DND-41 (cell line): ENCODE measurements around the gene GTSF1L.
"Not testable (repeated sequence)": the region's sequence is repeated elsewhere in the genome, so short reads cannot be mapped to it uniquely, and the experiment has no call there.

ENCODE experiments used
- ATAC-seq: fragments of 200-7000 bp; cut with Tn5 transposase; 3 replicates; pipeline ENCODE4 v1.9.1; 2021; ENCODE audit warnings: low read depth; ENCODE audit not compliant: insufficient read depth
- DNase-seq: peaks from one replicate; pipeline ENCODE4 v3.0.0-alpha.2; 2020
- H2AFZ ChIP-seq: 2 replicates; pipeline ENCODE4 v1.6.0; 2012; ENCODE audit warnings: low read depth, low read length
- H3K27ac ChIP-seq: 2 replicates; pipeline ENCODE4 v1.5.1; 2012; ENCODE audit warnings: low read length, inconsistent platforms
- H3K27me3 ChIP-seq: fragments of 200-600 bp; sonication (generic); 2 replicates; pipeline ENCODE4 v1.6.0; 2012; ENCODE audit warnings: low read length, mild to moderate bottlenecking, inconsistent platforms; ENCODE audit not compliant: insufficient read depth, poor library complexity
- H3K36me3 ChIP-seq: 2 replicates; pipeline ENCODE4 v1.5.1; 2012; ENCODE audit warnings: low read length, inconsistent platforms; ENCODE audit not compliant: insufficient read depth
- H3K4me1 ChIP-seq: 2 replicates; pipeline ENCODE4 v1.5.1; 2012; ENCODE audit warnings: mild to moderate bottlenecking, low read length; ENCODE audit not compliant: insufficient read depth
- H3K4me2 ChIP-seq: 2 replicates; pipeline ENCODE4 v1.6.0; 2012; ENCODE audit warnings: mild to moderate bottlenecking, moderate library complexity, low read length, inconsistent platforms; ENCODE audit not compliant: insufficient read depth
- H3K4me3 ChIP-seq, 2 experiments: fragments of 200-600 bp in 1 of 2; shearing (Covaris generic) in 1 of 2; 2 replicates each; pipeline ENCODE4 v1.5.1; 2012 to 2016; ENCODE audit warnings: inconsistent platforms in 2 of 2, low read length in 2 of 2, mild to moderate bottlenecking in 2 of 2, low read depth in 1 of 2, moderate library complexity in 1 of 2
- H3K79me2 ChIP-seq: 2 replicates; pipeline ENCODE4 v1.6.0; 2012; ENCODE audit warnings: low read length, inconsistent platforms; ENCODE audit not compliant: insufficient read depth
- H3K9ac ChIP-seq: 2 replicates; pipeline ENCODE4 v1.6.0; 2012; ENCODE audit warnings: low read depth, mild to moderate bottlenecking, inconsistent platforms, low read length, moderate library complexity
- H3K9me3 ChIP-seq: 2 replicates; pipeline ENCODE4 v1.5.1; 2012; ENCODE audit warnings: low read length, moderate library complexity, mild to moderate bottlenecking, inconsistent platforms; ENCODE audit not compliant: insufficient read depth, severe bottlenecking
- H4K20me1 ChIP-seq: 2 replicates; pipeline ENCODE4 v1.6.0; 2012; ENCODE audit warnings: low read length; ENCODE audit not compliant: insufficient read depth
- CTCF ChIP-seq: IDR thresholded peaks from 2 replicates; pipeline ENCODE4 v1.5.1; 2012; ENCODE audit warnings: borderline replicate concordance, low read length, moderate library complexity, mild to moderate bottlenecking; ENCODE audit not compliant: poor library complexity, severe bottlenecking; ENCODE audit errors: extremely low read depth
- EZH2 ChIP-seq: IDR thresholded peaks from 3 replicates; pipeline ENCODE4 v1.6.1; 2012; ENCODE audit warnings: borderline replicate concordance, low read depth, mild to moderate bottlenecking, moderate library complexity, low read length, inconsistent platforms; ENCODE audit not compliant: severe bottlenecking

GTSF1L gene

DNA sequence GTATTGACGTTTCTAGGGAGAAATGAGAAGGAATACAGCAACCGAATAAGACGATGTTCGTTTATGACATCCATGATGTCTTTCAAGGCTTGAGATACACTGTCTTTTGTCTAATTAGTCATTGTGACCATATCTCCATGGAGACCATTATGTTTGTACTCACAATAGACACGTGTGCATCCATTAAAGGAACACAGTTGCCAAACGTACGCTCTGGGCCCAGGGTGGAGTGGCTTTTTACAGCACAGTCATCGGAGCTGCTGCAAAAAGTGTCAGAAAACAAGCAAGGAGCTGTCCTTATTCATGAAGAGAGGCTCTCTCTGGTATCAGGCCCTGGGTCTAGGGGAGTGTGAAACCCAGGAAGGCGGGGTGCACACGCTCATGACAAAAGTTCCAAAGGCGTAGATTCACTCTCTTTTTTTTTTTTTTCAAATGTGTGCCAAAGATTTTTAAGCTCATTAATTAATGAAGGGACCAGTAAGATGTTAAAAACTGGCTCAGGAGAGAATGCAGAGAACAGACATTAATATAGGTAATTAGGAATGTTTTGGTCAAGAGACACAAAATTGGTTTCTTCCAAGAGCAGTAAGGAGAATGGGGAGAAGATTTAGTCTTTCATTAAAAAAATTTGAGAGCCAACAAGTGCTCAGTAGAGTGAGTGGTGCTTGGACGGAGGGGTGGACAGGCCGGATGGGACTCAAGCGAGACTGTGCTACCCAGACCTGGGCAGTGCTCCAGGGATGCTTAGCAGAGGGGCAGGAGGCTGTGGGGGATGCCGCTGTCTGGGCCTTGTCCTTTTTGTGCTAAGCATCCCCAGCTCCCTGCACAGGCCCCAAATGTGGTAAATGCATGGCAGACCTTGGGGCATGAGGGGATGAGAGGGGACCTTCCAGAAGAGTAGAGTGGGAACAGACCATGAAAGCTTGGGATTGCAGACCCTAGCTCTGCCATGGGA is 34.9 kb upstream of the GTSF1L start:
- Histone ChIP-seq H3K27ac (no peak overlapping the region), H3K9me3 (no peaks in the 10 kb centered on the region), H3K79me2 (no peaks in the 10 kb centered on the region), H3K27me3 (peaks cover 4% of the 10 kb centered on the region), H4K20me1 (no peaks in the 10 kb centered on the region), H2AFZ (no peak overlapping the region), H3K4me2 (no peak overlapping the region), H3K4me3 (no peak overlapping the region), H3K36me3 (no peaks in the 10 kb centered on the region), H3K9ac (no peak overlapping the region), H3K4me1 (no peaks in the 10 kb centered on the region)
- TF ChIP-seq EZH2 (no peak), CTCF (no peak)
- no peak for ATAC-seq
- DNase-seq: no peak

DNA sequence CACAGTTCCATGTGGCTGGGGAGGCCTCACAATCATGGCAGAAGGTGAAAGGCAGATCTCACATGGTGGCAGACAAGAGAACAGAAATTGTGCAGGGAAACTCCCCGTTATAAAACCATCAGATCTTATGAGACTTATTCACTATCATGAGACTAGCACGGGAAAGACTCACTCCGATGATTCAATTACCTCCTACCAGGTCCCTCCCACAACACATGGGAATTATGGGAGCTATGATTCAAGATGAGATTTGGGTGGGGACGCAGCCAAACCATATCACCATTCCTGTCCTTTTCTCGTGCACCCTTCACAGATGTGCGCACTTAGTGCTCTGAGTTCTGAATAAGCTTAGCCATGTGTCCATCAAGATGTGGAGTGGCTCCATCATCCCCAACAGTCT is 31.1 kb upstream of the GTSF1L start:
- H3K4me3 ChIP-seq, H2AFZ ChIP-seq, H3K79me2 ChIP-seq, H3K4me1 ChIP-seq, H3K4me2 ChIP-seq, H3K27ac ChIP-seq, H3K9ac ChIP-seq, H3K27me3 ChIP-seq, H3K36me3 ChIP-seq, ATAC-seq, H4K20me1 ChIP-seq, H3K9me3 ChIP-seq, DNase-seq: not testable (repeated sequence)

DNA sequence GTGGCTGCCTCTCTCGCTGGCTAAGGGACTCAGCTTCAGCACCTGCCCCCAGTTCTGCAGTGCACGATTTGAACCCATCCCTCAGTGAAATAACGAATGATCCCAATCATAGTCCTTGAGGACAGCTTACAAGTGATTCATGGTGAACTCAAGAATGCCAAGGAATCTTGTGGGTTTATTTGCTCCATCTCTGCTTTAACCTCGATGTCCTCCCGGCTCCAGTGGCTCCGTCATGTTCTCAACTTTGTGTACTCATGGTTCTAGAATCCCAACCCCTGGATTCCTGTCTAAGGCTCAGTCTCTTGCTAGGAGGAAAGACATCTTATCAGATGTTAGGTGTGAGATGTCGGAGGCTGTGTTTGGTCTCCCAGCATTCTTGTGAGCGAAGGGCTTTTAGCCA is 29.0 kb upstream of the GTSF1L start:
- H4K20me1 ChIP-seq: no peaks in the 10 kb centered on the region
- H3K4me3 ChIP-seq: no peak overlapping the region
- H3K4me2 ChIP-seq: no peak overlapping the region
- ATAC-seq: no peak
- no peak overlapping the region for H2AFZ ChIP-seq
- DNase-seq: no peak
- H3K36me3 ChIP-seq: no peaks in the 10 kb centered on the region
- no peak overlapping the region for H3K27ac ChIP-seq
- no peak overlapping the region for H3K9ac ChIP-seq
- peaks cover 4% of the 10 kb centered on the region for H3K27me3 ChIP-seq
- TF ChIP-seq EZH2: no peak
- TF ChIP-seq CTCF: no peak
- H3K4me1 ChIP-seq: peaks cover 16% of the 10 kb centered on the region
- H3K9me3 ChIP-seq: no peaks in the 10 kb centered on the region
- H3K79me2 ChIP-seq: no peaks in the 10 kb centered on the region

DNA sequence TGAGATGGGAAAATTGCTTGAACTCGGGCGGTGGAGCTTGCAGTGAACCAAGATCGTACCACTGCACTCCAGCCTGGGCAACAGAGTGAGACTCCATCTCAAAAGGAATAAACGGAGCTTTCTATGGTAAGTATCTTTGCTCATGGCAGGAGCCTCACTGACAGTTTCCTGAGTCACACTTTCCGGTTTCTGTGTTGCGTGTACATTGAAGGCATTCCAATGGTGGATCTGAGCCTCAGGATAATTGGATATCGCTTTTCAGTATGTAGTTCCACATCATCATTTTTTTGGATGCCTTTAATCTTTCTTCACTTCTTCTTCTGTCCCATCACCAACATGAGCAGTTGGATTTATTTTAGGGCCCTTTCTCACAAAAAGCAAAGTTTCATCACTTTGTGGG is 28.6 kb upstream of the GTSF1L start:
- H3K9me3 ChIP-seq: no peaks in the 10 kb centered on the region
- ATAC-seq (no peak), DNase-seq (no peak)
- H3K9ac ChIP-seq: no peak overlapping the region
- no peak overlapping the region for H3K27ac ChIP-seq
- H3K79me2 ChIP-seq: no peaks in the 10 kb centered on the region
- peaks cover 4% of the 10 kb centered on the region for H3K27me3 ChIP-seq
- H3K4me3 ChIP-seq: no peak overlapping the region
- H2AFZ ChIP-seq: no peak overlapping the region
- H3K4me2 ChIP-seq: no peak overlapping the region
- no peaks in the 10 kb centered on the region for H3K36me3 ChIP-seq
- H4K20me1 ChIP-seq: no peaks in the 10 kb centered on the region
- H3K4me1 ChIP-seq: peaks cover 18% of the 10 kb centered on the region
- TF ChIP-seq CTCF (no peak), EZH2 (no peak)
